KG1 (cell line): ENCODE measurements around the gene ODC1.

Experiments used
- DNase-seq: peaks from one replicate; lab custom pipeline; 2025; lab: John Stamatoyannopoulos, UW

ODC1 gene

DNA sequence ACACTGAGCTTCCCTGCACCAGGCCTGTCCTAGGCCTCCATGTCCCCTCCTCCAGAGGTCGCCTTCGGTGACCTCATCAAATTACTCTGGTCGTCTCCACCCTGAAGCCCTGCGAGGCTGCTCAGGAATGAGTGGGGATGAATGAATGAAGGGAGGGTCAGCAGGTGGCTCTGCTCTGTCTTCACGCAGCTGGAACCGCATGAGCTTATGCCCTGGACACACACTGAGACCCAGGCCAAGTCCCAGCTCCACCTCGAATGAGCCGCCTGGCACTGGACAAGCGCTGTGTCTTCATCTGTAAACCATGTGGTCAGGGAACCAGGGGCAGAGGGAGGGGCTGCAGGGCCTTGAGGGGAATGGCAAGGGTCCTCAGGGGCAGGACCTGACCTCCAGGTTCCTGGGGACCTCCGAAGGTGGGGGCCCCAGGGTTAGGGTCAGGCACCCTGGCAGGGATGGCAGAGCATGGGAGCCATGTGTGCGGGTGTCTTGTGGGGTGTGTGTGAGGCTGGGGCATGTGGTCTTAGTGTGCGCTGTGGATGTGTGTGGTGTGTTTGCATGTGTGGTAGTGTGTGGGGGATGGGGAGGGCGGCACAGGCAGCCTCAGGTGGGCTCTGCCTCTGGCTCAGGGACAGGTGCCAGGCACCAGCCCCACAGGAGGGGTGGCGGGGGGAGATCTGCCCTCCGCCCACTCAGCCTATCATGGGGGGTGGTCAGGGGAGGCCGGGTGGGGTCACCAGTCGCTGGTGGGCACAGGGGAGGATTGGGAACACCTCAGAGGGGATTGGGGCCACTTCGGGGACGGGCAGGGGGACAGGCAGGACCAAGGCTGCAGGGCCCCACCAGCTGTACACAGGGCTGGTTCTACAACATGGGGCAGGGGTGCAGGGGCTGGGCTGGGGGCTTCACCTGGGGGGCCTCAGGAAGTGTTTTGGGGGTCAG, 13.9 kb downstream of the ODC1 start:
- DNase-seq: no peak

- no peak for DNase-seq
Observed at GRCh38 chr2:10433264-10433946, 14.7 kb downstream of the ODC1 start.

DNA sequence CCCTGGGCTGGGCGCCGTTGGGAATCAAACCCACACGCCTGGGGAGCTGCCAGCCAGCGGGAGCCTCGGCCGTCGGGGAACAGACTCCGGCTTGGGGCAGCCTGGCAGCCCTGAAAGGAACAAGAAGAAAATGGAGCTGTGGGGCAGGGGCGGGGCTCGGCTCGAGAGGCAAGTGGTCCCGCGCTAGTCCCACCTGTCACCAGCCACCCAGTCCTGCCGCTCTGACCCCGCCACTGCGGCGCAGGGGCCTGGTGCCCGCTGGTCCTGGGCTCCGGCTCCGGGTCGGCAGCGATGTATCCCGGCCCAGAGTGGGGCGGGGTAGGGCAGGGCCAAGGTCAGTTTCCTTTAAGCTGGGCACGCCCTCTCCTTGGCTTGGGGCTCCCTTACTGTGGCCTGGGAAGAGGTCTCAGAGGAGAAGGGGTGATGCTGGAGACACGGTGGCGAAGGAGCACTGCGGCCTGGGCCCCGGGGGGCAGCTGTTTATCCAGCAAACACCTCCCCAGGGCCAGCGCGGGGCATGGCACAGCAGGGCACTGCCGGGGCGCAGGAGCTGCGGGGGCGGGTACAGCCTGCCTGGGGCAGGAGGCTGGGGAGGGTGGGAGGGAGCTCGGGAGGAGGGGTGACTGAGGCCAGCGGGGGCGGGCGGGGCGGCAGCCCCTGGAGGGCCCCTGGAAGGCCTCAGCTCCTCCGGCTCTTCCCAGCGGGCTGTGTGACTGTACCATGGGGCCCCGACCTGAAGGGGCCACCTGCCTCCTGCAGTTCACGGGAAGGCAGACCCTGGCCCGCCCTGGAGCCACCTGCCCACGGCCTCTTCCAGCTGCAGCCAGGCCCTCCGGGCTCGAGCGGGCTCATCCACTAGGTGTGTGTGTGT, 15.6 kb downstream of the ODC1 start:
- DNase-seq: no peak

GRCh38 chr2:10431797-10432196, 16.3 kb downstream of the ODC1 start:
- no peak for DNase-seq

DNA sequence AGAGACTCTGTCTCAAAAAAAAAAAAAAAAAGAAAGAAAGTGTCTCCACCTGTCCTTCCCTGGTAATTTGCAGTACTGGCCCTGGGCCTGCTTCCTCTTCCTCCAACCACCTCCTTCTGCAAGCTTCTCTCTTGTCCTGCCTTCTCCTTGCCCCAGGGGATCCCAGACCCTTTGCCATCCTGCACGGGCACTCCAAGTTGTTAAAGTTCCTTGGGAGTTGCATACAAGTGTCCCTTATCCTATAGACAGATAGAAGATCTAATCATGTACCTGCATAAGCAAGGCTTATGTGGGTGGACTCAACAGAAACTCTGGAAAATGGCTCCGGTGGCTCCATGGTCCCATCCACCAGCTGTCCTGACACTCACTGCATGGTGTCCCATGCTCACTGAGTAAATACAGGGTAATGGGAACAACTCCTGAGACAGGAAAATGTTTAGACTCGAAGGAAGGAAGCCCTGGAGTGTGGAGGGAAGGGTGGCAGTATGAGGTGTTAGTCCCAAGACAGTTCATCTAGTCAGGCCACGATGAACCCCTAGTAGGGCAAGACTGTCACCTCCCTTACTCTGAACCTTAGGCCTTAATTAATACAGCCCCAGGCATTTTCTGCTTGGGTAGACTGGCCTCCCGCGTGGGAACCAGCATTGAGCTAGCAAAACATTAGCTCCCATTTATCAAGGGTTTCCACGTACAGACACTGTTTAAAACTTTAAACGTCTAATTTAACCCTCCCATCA, 17.1 kb downstream of the ODC1 start:
- no peak for DNase-seq

DNA sequence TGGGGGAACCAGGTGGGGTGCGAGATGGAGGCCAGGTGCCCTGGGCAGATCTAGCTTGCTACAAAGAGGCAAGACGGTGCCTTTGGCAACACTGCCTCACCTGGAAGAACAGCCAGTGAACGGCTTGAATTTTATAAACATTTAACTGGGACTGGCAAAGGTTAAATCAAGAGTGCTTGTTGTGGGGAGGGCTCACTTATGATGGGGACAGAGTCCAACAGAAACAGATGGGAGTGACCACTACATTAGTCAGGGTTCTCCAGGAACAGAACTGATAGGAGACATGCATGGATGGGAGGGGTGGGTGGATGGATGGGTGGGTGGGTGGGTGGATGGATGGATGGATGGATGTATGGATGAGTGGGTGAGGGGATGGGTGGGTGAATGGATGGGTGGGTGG, 19.2 kb downstream of the ODC1 start:
- DNase-seq: no peak

GRCh38 chr2:10428355-10428754, 19.8 kb downstream of the ODC1 start:
- DNase-seq: no peak

GRCh38 chr2:10427618-10427949, 20.5 kb downstream of the ODC1 start:
- DNase-seq: no peak

DNA sequence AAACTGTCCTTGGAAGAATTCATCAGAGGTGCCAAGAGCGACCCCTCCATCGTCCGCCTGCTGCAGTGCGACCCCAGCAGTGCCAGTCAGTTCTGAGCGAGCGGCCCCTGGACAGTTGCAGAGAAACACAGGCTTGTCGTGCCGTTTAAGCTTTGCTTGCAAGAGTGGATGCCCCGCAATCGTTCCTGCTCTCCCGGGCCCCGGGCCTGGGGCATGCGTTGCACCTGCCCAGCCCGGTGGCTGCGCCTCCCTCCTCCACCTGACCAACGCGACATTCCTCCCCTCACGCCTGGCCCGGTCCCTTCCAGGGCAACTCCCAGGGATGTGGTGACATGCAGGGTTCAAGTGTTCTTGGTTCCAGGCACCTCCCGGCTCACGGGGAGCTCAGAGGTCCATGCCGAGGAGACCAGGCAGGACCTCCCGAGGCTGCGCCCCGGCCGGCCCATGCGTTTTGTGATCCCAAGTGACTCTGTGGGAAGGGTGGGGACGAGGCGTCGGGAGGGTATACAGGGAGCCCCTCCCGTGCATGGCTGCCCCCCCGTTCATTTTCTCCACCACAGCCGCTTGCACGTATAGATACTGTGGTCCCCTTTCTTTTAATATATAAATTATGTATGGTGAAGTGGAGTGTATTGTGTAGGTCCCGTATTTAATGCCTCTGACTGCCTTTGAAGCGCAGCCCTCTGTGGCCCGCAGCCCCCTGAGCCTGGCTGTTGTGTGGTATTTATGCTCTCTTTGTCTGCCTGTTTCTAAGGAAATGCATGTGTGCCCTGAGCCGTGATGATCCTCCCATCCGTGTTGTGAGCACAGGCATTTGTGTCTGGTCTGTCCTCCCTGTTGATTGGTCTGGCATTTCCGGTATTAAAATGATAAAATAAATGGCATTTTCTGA, 21.2 kb downstream of the ODC1 start:
- DNase-seq: no peak

- no peak for DNase-seq
Observed at GRCh38 chr2:10425699-10426098, 22.4 kb downstream of the ODC1 start.

DNA sequence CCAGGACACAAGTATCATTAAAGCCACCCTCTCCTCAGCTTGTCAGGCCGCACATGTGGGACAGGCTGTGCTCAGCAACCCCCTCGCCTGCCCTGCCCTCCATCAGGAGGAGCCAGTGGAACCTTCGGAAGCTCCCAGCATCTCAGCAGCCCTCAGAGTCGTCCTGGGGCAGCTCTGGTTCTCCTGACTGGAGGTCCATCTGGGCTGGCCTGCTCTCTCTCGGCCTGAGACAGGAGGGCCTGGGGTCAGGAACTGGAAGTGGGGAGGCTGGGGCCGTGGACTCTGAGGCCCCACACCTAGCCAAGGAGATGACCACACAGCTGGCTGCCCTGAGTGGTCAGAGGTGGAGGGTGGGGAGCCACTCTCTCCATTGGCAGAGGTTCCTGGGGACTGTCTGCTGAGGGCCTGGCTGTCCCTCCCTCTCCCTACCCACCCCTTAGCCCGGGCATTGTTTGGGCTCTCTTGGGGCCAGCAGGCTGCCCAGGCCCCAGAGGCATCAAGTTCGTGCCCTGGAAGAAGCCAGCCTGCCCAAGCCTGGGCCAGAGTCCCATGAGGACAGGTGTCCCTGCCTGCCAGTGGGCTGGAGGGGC, 23.1 kb downstream of the ODC1 start:
- DNase-seq: no peak

- DNase-seq: no peak
Observed at GRCh38 chr2:10424051-10424450, 24.1 kb downstream of the ODC1 start.

- no peak for DNase-seq
Observed at GRCh38 chr2:10423400-10423774, 24.7 kb downstream of the ODC1 start.

DNA sequence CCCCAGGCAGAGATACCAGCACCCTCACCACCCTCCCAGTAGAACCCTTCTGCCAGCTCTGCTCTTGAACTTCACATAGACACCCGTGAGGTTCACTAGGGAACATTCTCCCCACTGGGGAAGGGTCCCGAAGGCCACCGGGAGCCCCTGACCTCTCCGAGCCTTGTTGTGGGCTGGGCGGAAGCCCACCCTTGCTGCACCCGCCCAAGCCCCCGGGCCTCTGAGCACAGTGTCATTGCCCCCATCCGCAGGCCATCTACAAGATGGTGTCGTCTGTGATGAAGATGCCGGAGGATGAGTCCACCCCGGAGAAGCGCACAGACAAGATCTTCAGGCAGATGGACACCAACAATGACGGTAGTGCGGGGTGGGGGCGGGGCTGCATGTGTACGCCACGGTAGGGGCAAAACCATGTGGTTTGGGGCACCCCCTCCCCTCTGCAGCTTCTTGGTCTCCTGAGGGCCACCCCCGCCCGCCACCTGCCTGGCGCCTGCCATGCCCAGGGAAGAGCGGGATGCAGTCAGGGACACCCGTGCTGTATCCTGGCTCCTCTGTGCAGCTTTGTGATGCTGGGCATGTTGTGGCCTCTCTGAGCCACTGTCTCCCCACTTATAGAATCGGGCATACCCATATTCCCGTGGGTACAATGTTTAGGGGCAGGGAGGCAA, 25.3 kb downstream of the ODC1 start:
- DNase-seq: no peak

DNA sequence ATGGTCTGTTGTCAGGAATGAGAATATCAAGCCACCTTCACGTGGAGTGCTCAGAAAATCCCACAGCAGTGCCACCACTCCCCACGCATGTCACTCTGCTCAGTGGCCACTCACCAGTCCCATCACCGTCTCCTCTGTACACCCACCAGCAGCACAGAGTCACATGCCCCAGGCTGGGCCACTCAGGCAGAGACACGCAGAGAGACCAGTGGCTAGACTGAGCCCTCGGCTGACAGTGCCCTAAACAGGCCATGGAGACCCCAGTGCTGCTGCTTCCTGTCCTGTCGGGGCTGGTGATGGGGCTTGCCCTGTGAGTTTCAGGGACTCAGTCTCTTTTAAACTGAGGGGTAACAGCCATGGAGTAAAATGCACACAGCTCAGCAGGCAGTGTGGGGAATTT, 25.9 kb downstream of the ODC1 start:
- no peak for DNase-seq

- no peak for DNase-seq
Observed at GRCh38 chr2:10419553-10420257, 28.4 kb downstream of the ODC1 start.

- DNase-seq: no peak
Observed at GRCh38 chr2:10417551-10418335, 30.4 kb downstream of the ODC1 start.

- DNase-seq: no peak
Observed at GRCh38 chr2:10415640-10416039, 32.5 kb downstream of the ODC1 start.
